H1 (cell line): ENCODE data around the gene FGD6. TPM values are rescaled to one million over a fixed set of nuclear protein-coding genes. Genes with fewer than 3 reads are reported as not detected.

Source experiments
- CTCF ChIA-PET: fragments of 300-600 bp; sonication (Branson Sonifier 250); formaldehyde crosslinking; loops from one replicate; lab custom pipeline; 2021; ENCODE audit not compliant: partially characterized antibody; lab: Charles Lee
- POLR2A ChIA-PET: fragments of 300-600 bp; sonication (Branson Sonifier 250); formaldehyde crosslinking; loops from one replicate; lab custom pipeline; 2021; ENCODE audit warnings: inconsistent platforms; ENCODE audit not compliant: partially characterized antibody; lab: Charles Lee
- DNase-seq, 2 experiments: peaks; one replicate each; pipeline versions ENCODE4 v3.0.0 to v3.0.0-alpha.2; 2010 to 2022; ENCODE audit warnings: low spot score in 2 of 2, low read depth in 1 of 2, mixed read lengths in 1 of 2
- FAIRE-seq: peaks from 2 replicates; lab custom pipeline; 2011; peaks lifted over from hg19 to GRCh38; lab: Jason Lieb, UNC
- H2AFZ ChIP-seq: 2 replicates; pipeline ENCODE4 v1.8.1; 2012; ENCODE audit warnings: low read length, inconsistent platforms
- H2AK5ac ChIP-seq: 2 replicates; pipeline ENCODE4 v1.6.1; 2013; ENCODE audit warnings: low read depth, low read length
- H2BK120ac ChIP-seq: replicated peaks from 2 replicates; pipeline ENCODE3; 2013; ENCODE audit warnings: low read depth, low read length, inconsistent platforms
- H2BK12ac ChIP-seq: 2 replicates; pipeline ENCODE4 v1.6.1; 2013; ENCODE audit warnings: low read depth, low read length
- H2BK15ac ChIP-seq: 2 replicates; pipeline ENCODE4 v1.6.1; 2013; ENCODE audit warnings: low read length
- H2BK20ac ChIP-seq: 2 replicates; pipeline ENCODE4 v1.6.1; 2013; ENCODE audit warnings: low read length
- H2BK5ac ChIP-seq: 2 replicates; pipeline ENCODE4 v1.6.1; 2013; ENCODE audit warnings: low read depth, low read length
- H3K14ac ChIP-seq: 2 replicates; pipeline ENCODE4 v1.6.1; 2013; ENCODE audit warnings: inconsistent platforms; ENCODE audit not compliant: insufficient read length
- H3K18ac ChIP-seq: 2 replicates; pipeline ENCODE4 v1.6.1; 2013; ENCODE audit warnings: low read length; ENCODE audit errors: extremely low read depth
- H3K23ac ChIP-seq: 2 replicates; pipeline ENCODE4 v1.6.1; 2013; ENCODE audit warnings: inconsistent platforms; ENCODE audit not compliant: insufficient read length
- H3K23me2 ChIP-seq: 2 replicates; pipeline ENCODE4 v1.6.1; 2013; ENCODE audit warnings: low read depth, low read length
- H3K27ac ChIP-seq: 2 replicates; pipeline ENCODE4 v1.6.1; 2011; ENCODE audit warnings: low read depth, low read length, inconsistent platforms
- H3K27me3 ChIP-seq, 4 experiments: replicated peaks in 1 of 4; 1 replicate in 1 of 4; 2 replicates in 3 of 4; pipeline versions ENCODE4 v1.6.1 to v1.8.1; 2011 to 2013; ENCODE audit warnings: low read length in 3 of 4, mild to moderate bottlenecking in 3 of 4, inconsistent platforms in 2 of 4, mixed read lengths in 2 of 4, moderate library complexity in 1 of 4; ENCODE audit not compliant: control insufficient read depth in 3 of 4, insufficient read depth in 3 of 4; ENCODE audit errors: extremely low read depth in 1 of 4
- H3K36me3 ChIP-seq, 4 experiments: 2 replicates each; pipeline versions ENCODE4 v1.6.1 to v1.8.1; 2011 to 2013; ENCODE audit warnings: mild to moderate bottlenecking in 4 of 4, low read length in 3 of 4, moderate library complexity in 2 of 4, control low read depth in 1 of 4, inconsistent platforms in 1 of 4; ENCODE audit not compliant: insufficient read depth in 4 of 4, control insufficient read depth in 2 of 4
- H3K4ac ChIP-seq: replicated peaks from 2 replicates; pipeline ENCODE3; 2013; ENCODE audit warnings: low read length, low read depth, mixed read lengths, inconsistent platforms; ENCODE audit not compliant: insufficient read length
- H3K4me1 ChIP-seq, 4 experiments: replicated peaks in 1 of 4; 1 replicate in 1 of 4; 2 replicates in 3 of 4; pipeline versions ENCODE4 v1.6.1 to v1.8.1; 2011 to 2013; ENCODE audit warnings: low read length in 3 of 4, inconsistent platforms in 2 of 4, mixed read lengths in 1 of 4; ENCODE audit not compliant: insufficient read depth in 4 of 4, control insufficient read depth in 3 of 4
- H3K4me2 ChIP-seq, 2 experiments: 2 replicates each; pipeline versions ENCODE4 v1.6.1 to v1.8.1; 2011 to 2013; ENCODE audit warnings: low read depth in 2 of 2, low read length in 2 of 2, control low read depth in 1 of 2, inconsistent platforms in 1 of 2, mild to moderate bottlenecking in 1 of 2; ENCODE audit not compliant: insufficient read depth in 1 of 2
- H3K4me3 ChIP-seq, 4 experiments: fragments of 200-600, 300-600 bp in 1 of 4; sonication (generic), shearing (Covaris generic), sonication (Bioruptor Twin) in 1 of 4; 2 replicates each; pipeline versions ENCODE4 v1.5.1 to v1.8.1; 2011 to 2016; ENCODE audit warnings: low read length in 4 of 4, low read depth in 3 of 4, control low read depth in 2 of 4, inconsistent platforms in 2 of 4, mild to moderate bottlenecking in 2 of 4, mixed read lengths in 1 of 4, moderate library complexity in 1 of 4; ENCODE audit not compliant: insufficient read depth in 2 of 4; ENCODE audit errors: extremely low read depth in 1 of 4
- H3K56ac ChIP-seq: replicated peaks from 2 replicates; pipeline ENCODE3; 2013; ENCODE audit warnings: low read depth, mild to moderate bottlenecking, mixed read lengths, low read length, inconsistent platforms; ENCODE audit not compliant: insufficient read length
- H3K79me1 ChIP-seq: 2 replicates; pipeline ENCODE4 v1.6.1; 2013; ENCODE audit warnings: low read depth, low read length, control low read depth
- H3K79me2 ChIP-seq, 2 experiments: 2 replicates each; pipeline versions ENCODE4 v1.6.1 to v1.8.1; 2012 to 2013; ENCODE audit warnings: low read length in 2 of 2, mild to moderate bottlenecking in 2 of 2, inconsistent platforms in 1 of 2; ENCODE audit not compliant: insufficient read depth in 2 of 2, control insufficient read depth in 1 of 2
- H3K9ac ChIP-seq, 4 experiments: replicated peaks in 1 of 4; 1 replicate in 1 of 4; 2 replicates in 3 of 4; pipeline versions ENCODE4 v1.6.1 to v1.8.1; 2011 to 2013; ENCODE audit warnings: low read depth in 3 of 4, low read length in 3 of 4, control low read depth in 2 of 4, mild to moderate bottlenecking in 2 of 4, moderate library complexity in 2 of 4, inconsistent platforms in 1 of 4; ENCODE audit errors: extremely low read depth in 1 of 4
- H3K9me3 ChIP-seq, 2 experiments: 2 replicates each; pipeline versions ENCODE4 v1.6.1 to v1.8.1; 2012 to 2013; ENCODE audit warnings: mild to moderate bottlenecking in 2 of 2, moderate library complexity in 2 of 2, control low read depth in 1 of 2, inconsistent platforms in 1 of 2, low read depth in 1 of 2, low read length in 1 of 2, mixed read lengths in 1 of 2; ENCODE audit not compliant: insufficient read depth in 2 of 2
- H4K20me1 ChIP-seq, 2 experiments: replicated peaks in 1 of 2; 2 replicates each; pipeline versions ENCODE3 to v1.8.1; 2011 to 2013; ENCODE audit warnings: inconsistent platforms in 2 of 2, low read length in 2 of 2, mild to moderate bottlenecking in 1 of 2; ENCODE audit not compliant: insufficient read depth in 2 of 2, control insufficient read depth in 1 of 2
- H4K5ac ChIP-seq: 2 replicates; pipeline ENCODE4 v1.6.1; 2013; ENCODE audit warnings: low read length, low read depth, mixed read lengths, inconsistent platforms; ENCODE audit not compliant: insufficient read length
- H4K8ac ChIP-seq: 2 replicates; pipeline ENCODE4 v1.8.0; 2013; ENCODE audit warnings: mild to moderate bottlenecking, moderate library complexity, low read length, inconsistent platforms; ENCODE audit not compliant: insufficient read depth; ENCODE audit errors: extremely low read depth
- H4K91ac ChIP-seq: replicated peaks from 2 replicates; pipeline ENCODE3; 2013; ENCODE audit warnings: low read length, mixed read lengths, inconsistent platforms; ENCODE audit not compliant: insufficient read length
- BRCA1 ChIP-seq: IDR thresholded peaks from 2 replicates; pipeline ENCODE4 v1.6.1; 2012; ENCODE audit warnings: low read depth, low read length, improper control_type of control experiment
- CREB1 ChIP-seq: IDR thresholded peaks from 2 replicates; pipeline ENCODE4 v1.6.1; 2012; ENCODE audit warnings: inconsistent platforms
- CTBP2 ChIP-seq: IDR thresholded peaks from 2 replicates; pipeline ENCODE4 v1.7.0; 2011; ENCODE audit warnings: borderline replicate concordance, mild to moderate bottlenecking, moderate library complexity, mixed read lengths, low read length; ENCODE audit not compliant: insufficient read depth, insufficient read length
- EGR1 ChIP-seq: IDR thresholded peaks from 2 replicates; pipeline ENCODE4 v1.6.1; 2011; ENCODE audit warnings: low read depth, low read length, borderline replicate concordance
- MAX ChIP-seq: IDR thresholded peaks from 2 replicates; pipeline ENCODE4 v1.6.1; 2012; ENCODE audit warnings: inconsistent platforms
- NANOG ChIP-seq: IDR thresholded peaks from 2 replicates; pipeline ENCODE4 v1.6.1; 2011; ENCODE audit warnings: low read length, low read depth, mild to moderate bottlenecking, inconsistent platforms; ENCODE audit not compliant: insufficient read depth, poor library complexity, severe bottlenecking
- PHF8 ChIP-seq: fragments of 200-600 bp; sonication (generic); conservative IDR thresholded peaks from 2 replicates; pipeline ENCODE4 v1.7.1; 2012; ENCODE audit warnings: low read depth, mild to moderate bottlenecking, inconsistent platforms, low read length, moderate library complexity
- SIN3A ChIP-seq, 2 experiments: IDR thresholded peaks in 1 of 2; conservative IDR thresholded peaks in 1 of 2; 2 replicates each; pipeline ENCODE4 v1.6.1; 2011 to 2012; ENCODE audit warnings: low read length in 2 of 2, improper control_type of control experiment in 1 of 2, low read depth in 1 of 2, mild to moderate bottlenecking in 1 of 2
- SIRT6 ChIP-seq: IDR thresholded peaks from one replicate; pipeline ENCODE4 v1.7.1; 2012; ENCODE audit warnings: low read length, inconsistent platforms
- SP2 ChIP-seq: IDR thresholded peaks from 2 replicates; pipeline ENCODE4 v1.6.1; 2012; ENCODE audit warnings: mild to moderate bottlenecking, low read length, inconsistent platforms
- TCF12 ChIP-seq: IDR thresholded peaks from 2 replicates; pipeline ENCODE4 v1.6.1; 2011; ENCODE audit warnings: low read depth, mild to moderate bottlenecking, low read length
- TEAD4 ChIP-seq: IDR thresholded peaks from 2 replicates; pipeline ENCODE4 v1.6.1; 2012; ENCODE audit warnings: low read depth, low read length, inconsistent platforms, mixed read lengths
- WGBS, 2 experiments: shearing (Covaris generic) in 1 of 2; methylation state at CpG; one replicate each; pipeline versions ENCODE4 v1.1.6 to v1.1.7; 2013 to 2015; ENCODE audit warnings: low lambda C conversion rate in 2 of 2, mixed read lengths in 2 of 2, inconsistent platforms in 1 of 2, low coverage in 1 of 2, missing lambda C conversion rate in 1 of 2; ENCODE audit not compliant: insufficient replicate concordance in 2 of 2, insufficient coverage in 1 of 2, insufficient read length in 1 of 2; ENCODE audit errors: extremely low coverage in 1 of 2, missing lambda C conversion rate in 1 of 2; 5-methylcytosine and 5-hydroxymethylcytosine counted together
- polyA plus RNA-seq, 7 experiments: library from polyadenylated mRNA; depleted of rRNA in 3 of 7; stranded (reverse) in 5 of 7; unstranded in 2 of 7; fragments of >200 nt in 5 of 7; fragments of 200-250 nt in 2 of 7; gene quantifications; 1 replicate in 5 of 7; 2 replicates in 1 of 7; 4 replicates in 1 of 7; pipeline versions ENCODE4 v1.2.1 to v1.2.3, GENCODE V29; 2011 to 2013; ENCODE audit warnings: missing spikeins in 2 of 7, mixed read lengths in 2 of 7
- total RNA-seq: library from RNA; stranded (reverse); fragmentation: NEBNext Ultra II Directional; extraction: Animal tissue kit (Norgen Biotek cat#: 25700); gene quantifications from 2 replicates; pipeline ENCODE4 v1.2.1, GENCODE V29; 2021

The FGD6 gene
- total and polyA plus RNA-seq, 2 of the 8 experiments (the other 6 are each of a cell fraction or from before 2014, with no cell fraction given), result 12.2 to 24.3 TPM

DNA sequence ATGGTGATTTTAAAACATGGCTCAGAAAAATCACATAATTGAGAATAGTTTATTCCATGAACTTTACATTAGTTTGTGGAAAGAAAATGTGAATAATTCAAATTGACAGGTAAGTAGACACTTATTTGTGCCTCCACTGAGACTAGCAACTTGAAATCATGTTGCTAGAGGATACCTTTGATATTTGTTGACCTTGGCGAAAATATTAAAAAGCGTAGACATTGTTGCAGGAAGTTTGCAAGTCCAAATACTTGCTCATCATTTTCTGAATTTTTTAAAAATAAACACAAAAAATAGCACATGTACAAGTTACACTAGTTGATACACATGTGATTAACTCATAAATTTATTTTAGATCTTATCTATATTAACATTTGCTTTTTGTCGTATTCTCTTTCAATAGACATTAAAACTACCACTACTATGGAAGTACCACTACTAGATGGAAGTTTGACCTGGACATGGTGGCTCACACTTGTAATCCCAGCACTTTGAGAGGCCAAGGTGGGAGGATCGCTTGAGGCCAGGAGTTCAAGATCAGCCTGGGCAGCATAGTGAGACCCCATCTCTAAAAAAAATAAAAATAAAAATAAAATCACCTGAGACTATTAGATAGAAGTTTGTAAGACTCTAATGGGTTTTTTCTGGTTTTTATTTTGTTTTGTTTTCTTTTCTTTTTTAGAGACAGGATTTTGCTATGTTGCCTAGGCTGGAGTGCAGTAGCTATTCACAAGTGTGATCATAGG, 24.7 kb upstream of the FGD6 start:
- Histone ChIP-seq H3K79me1 (no peaks in the 10 kb centered on the region; the same call in 1 of the 2 replicates), H3K9me3 (no peaks in the 10 kb centered on the region), H3K18ac (no peak overlapping the region), H3K4ac (no peak overlapping the region), H3K56ac (no peak overlapping the region), H2BK20ac (no peak overlapping the region), H3K27me3 (no peaks in the 10 kb centered on the region), H2BK12ac (no peak overlapping the region), H3K79me2 (peaks cover 0 to 76% of the 10 kb centered on the region in 2 experiments; a peak in 3 of 4 replicates), H3K14ac (no peak overlapping the region), H3K9ac (no peak overlapping the region), H3K4me2 (no peak overlapping the region), H2BK120ac (no peak overlapping the region), H2BK15ac (no peak overlapping the region), H3K27ac (no peak overlapping the region), H2AK5ac (no peak overlapping the region), H4K20me1 (peaks cover 0 to 8% of the 10 kb centered on the region in 2 experiments), H4K8ac (no peak overlapping the region), H2BK5ac (no peak overlapping the region), H3K23ac (no peak overlapping the region), H4K5ac (no peak overlapping the region), H3K36me3 (peaks cover 0 to 14% (median 3%) of the 10 kb centered on the region in 4 experiments; a peak in 2 of 8 replicates), H3K4me1 (no peaks in the 10 kb centered on the region), H4K91ac (no peak overlapping the region), H2AFZ (no peak overlapping the region), H3K4me3 (no peak overlapping the region), H3K23me2 (no peaks in the 10 kb centered on the region)
- FAIRE-seq, result no peak
- ChIA-PET CTCF (interaction anchor here (0.7 kb wide), 1 partner anchor 90 kb away, joined by 3 read pairs; no protein-coding TSS in a partner anchor), POLR2A (interaction anchor here (1.3 kb wide), 1 partner anchor 12 kb away, joined by 3 read pairs; no protein-coding TSS in a partner anchor)
- WGBS, 2 experiments, result 96% methylated on average over 4 of the region's 4 CpGs; no CpG with 5 or more reads in 1 of the 2 experiments
- no peak for DNase-seq
- TF ChIP-seq SIN3A (conservative IDR thresholded peaks at IDR 0.05 in 1 of 2, IDR thresholded peaks at IDR 0.05 in 1 of 2; ENCODE audit: low read depth in 1 of 2, low read length in 2 of 2) (no peak), BRCA1 (no peak), PHF8 (no peak), TEAD4 (no peak), CREB1 (no peak), SP2 (no peak), SIRT6 (no peak), CTBP2 (no peak), MAX (no peak), TCF12 (no peak), EGR1 (no peak), NANOG (no peak)
